ENCODE data around the gene PLEKHG5.

The PLEKHG5 gene

GRCh38 chr1:6485168-6486101, 6.0 kb downstream of the PLEKHG5 start:
- TF ChIP-seq CTCF (IDR thresholded peaks at IDR 0.05; ENCODE audit: borderline replicate concordance, insufficient read depth, low read depth, low read length): no peak
- no peak overlapping the region for H3K4me3 ChIP-seq (ENCODE audit: low read depth, low read length)

- no peak overlapping the region for H3K4me3 ChIP-seq (ENCODE audit: low read depth, low read length)
- no peak for TF ChIP-seq CTCF (IDR thresholded peaks at IDR 0.05; ENCODE audit: borderline replicate concordance, insufficient read depth, low read depth, low read length)
These were observed 6.7 kb downstream of the PLEKHG5 start for GRCh38 chr1:6484826-6485167.

DNA sequence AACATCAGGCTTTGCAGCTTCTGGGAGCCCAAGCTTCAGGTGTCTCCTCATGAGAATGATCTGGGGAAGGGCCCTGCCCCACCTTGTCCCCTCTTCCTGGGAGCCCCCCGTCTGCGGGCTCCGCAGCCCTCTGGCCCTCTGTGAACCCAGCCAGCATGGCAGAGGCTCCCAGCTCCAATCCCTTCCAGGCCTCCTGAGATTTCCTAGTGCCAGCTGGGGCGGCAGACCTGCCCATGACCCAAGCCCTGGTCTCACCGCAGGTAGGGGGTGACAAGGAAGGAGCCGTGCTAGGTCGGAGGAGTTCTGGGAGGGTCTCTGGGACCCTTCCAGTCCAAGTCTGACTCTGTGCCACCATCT, 7.7 kb downstream of the PLEKHG5 start:
- TF ChIP-seq CTCF (IDR thresholded peaks at IDR 0.05; ENCODE audit: borderline replicate concordance, insufficient read depth, low read depth, low read length): no peak
- no peak overlapping the region for H3K4me3 ChIP-seq (ENCODE audit: low read depth, low read length)

- no peak for TF ChIP-seq CTCF (IDR thresholded peaks at IDR 0.05; ENCODE audit: borderline replicate concordance, insufficient read depth, low read depth, low read length)
- no peak overlapping the region for H3K4me3 ChIP-seq (ENCODE audit: low read depth, low read length)
These were observed 8.3 kb downstream of the PLEKHG5 start for GRCh38 chr1:6483017-6483760.

DNA sequence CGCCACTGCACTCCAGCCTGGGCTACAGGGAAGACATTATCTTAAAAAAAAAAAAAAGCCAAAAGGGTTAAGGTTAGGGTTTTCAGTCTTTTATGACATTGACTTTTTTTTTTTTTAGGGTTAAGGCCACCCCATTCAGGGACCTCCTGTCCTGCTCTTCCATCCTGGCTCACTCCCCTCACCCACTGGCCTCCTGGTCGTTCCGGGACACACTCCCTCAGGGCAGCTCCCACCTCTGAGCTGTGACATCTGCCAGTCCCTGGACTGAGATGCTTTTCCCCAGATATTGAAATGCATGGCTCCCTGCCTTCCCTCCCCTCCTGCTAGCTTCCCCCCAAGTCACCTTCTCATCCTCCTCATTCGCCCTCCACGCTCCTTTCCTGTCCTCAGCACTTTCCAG, 9.6 kb downstream of the PLEKHG5 start:
- TF ChIP-seq CTCF (IDR thresholded peaks at IDR 0.05; ENCODE audit: borderline replicate concordance, insufficient read depth, low read depth, low read length): no peak
- no peak overlapping the region for H3K4me3 ChIP-seq (ENCODE audit: low read depth, low read length)

- no peak for TF ChIP-seq CTCF (IDR thresholded peaks at IDR 0.05; ENCODE audit: borderline replicate concordance, insufficient read depth, low read depth, low read length)
- H3K4me3 ChIP-seq (ENCODE audit: low read depth, low read length): no peak overlapping the region
These were observed 14.2 kb downstream of the PLEKHG5 start for GRCh38 chr1:6477039-6477820.

All from GM12875 (cell line).